ENCODE measurements around the gene KCNK16.

GRCh38 chr6:39330476-39330875 lies 8.0 kb upstream of the KCNK16 start:
- no peak for TF ChIP-seq CTCF (IDR thresholded peaks at IDR 0.05; ENCODE audit: low read depth, low read length)
- no peak for TF ChIP-seq EZH2phosphoT487 (IDR thresholded peaks at IDR 0.05; ENCODE audit: low read depth)

All from OCI-LY3 (cell line).